ENCODE data around the gene TMCO2. TPM values are rescaled to one million over a fixed set of nuclear protein-coding genes. Genes with fewer than 3 reads are reported as not detected.

The TMCO2 gene
- polyA plus RNA-seq, 1 experiment: not detected

- no peak for DNase-seq (ENCODE audit: low read depth, low spot score)
- Histone ChIP-seq H3K27ac (ENCODE audit: low read depth, low read length) (no peak overlapping the region), H3K4me3 (ENCODE audit: low read depth, low read length) (no peak overlapping the region), H3K27me3 (ENCODE audit: control insufficient read depth, insufficient read depth, low read length) (no peaks in the 10 kb centered on the region), H3K9me3 (ENCODE audit: control insufficient read depth, insufficient read depth, low read length) (no peaks in the 10 kb centered on the region)
- ChIA-PET CTCF (interaction anchor here (0.6 to 0.7 kb wide), 3 partner anchors 62 to 133 kb away, joined by 3 to 4 read pairs (median 3); no protein-coding TSS in a partner anchor), POLR2A (interaction anchor here (0.6 kb wide), 1 partner anchor 379 kb away, joined by 9 read pairs; no protein-coding TSS in a partner anchor)
- TF ChIP-seq CTCF (IDR thresholded peaks at IDR 0.05; ENCODE audit: low read depth, low read length): no peak
Measured at GRCh38 chr1:40276122-40276521, 28.4 kb downstream of the TMCO2 start.

GRCh38 chr1:40281853-40282252, 34.1 kb downstream of the TMCO2 start:
- CTCF ChIA-PET: interaction anchor here (0.6 to 2.6 kb wide), 7 partner anchors 9 to 562 kb away, joined by 3 to 17 read pairs (median 4); no protein-coding TSS in a partner anchor
- no peak overlapping the region for H3K4me3 ChIP-seq (ENCODE audit: low read depth, low read length)
- TF ChIP-seq CTCF (IDR thresholded peaks at IDR 0.05; ENCODE audit: low read depth, low read length): no peak
- no peaks in the 10 kb centered on the region for H3K27me3 ChIP-seq (ENCODE audit: control insufficient read depth, insufficient read depth, low read length)
- H3K9me3 ChIP-seq (ENCODE audit: control insufficient read depth, insufficient read depth, low read length): no peaks in the 10 kb centered on the region
- H3K27ac ChIP-seq (ENCODE audit: low read depth, low read length): no peak overlapping the region
- POLR2A ChIA-PET: no interaction called here
- DNase-seq (ENCODE audit: low read depth, low spot score): no peak

- no peak for TF ChIP-seq CTCF (IDR thresholded peaks at IDR 0.05; ENCODE audit: low read depth, low read length)
- H3K27me3 ChIP-seq (ENCODE audit: control insufficient read depth, insufficient read depth, low read length): no peaks in the 10 kb centered on the region
- CTCF ChIA-PET: interaction anchor here (0.8 to 2.9 kb wide), 8 partner anchors 9 to 147 kb away, joined by 3 to 17 read pairs (median 5); no protein-coding TSS in a partner anchor
Measured at GRCh38 chr1:40291293-40291692, 43.6 kb downstream of the TMCO2 start.

GRCh38 chr1:40299366-40300248, 51.9 kb downstream of the TMCO2 start:
- CTCF ChIA-PET: interaction anchor here (0.7 to 2.1 kb wide), 5 partner anchors 15 to 156 kb away, joined by 3 to 10 read pairs (median 5); no protein-coding TSS in a partner anchor
- Histone ChIP-seq H3K27ac (ENCODE audit: low read depth, low read length) (no peak overlapping the region), H3K9me3 (ENCODE audit: control insufficient read depth, insufficient read depth, low read length) (no peaks in the 10 kb centered on the region; the same call in 1 of the 2 replicates), H3K4me3 (ENCODE audit: low read depth, low read length) (no peak overlapping the region), H3K27me3 (ENCODE audit: control insufficient read depth, insufficient read depth, low read length) (peaks cover 3% of the 10 kb centered on the region)
- POLR2A ChIA-PET: no interaction called here
- no peak for DNase-seq (ENCODE audit: low read depth, low spot score)
- TF ChIP-seq CTCF (IDR thresholded peaks at IDR 0.05; ENCODE audit: low read depth, low read length): no peak

More at GRCh38 chr1:40291293-40291692, 43.6 kb downstream of the TMCO2 start:
- POLR2A ChIA-PET: interaction anchor here (0.6 kb wide), 1 partner anchor 14 kb away, joined by 14 read pairs; no protein-coding TSS in a partner anchor
- DNase-seq (ENCODE audit: low read depth, low spot score): no peak
- Histone ChIP-seq H3K27ac (ENCODE audit: low read depth, low read length) (no peak overlapping the region), H3K4me3 (ENCODE audit: low read depth, low read length) (no peak overlapping the region), H3K9me3 (ENCODE audit: control insufficient read depth, insufficient read depth, low read length) (no peaks in the 10 kb centered on the region)

GRCh38 chr1:40300249-40300567, 52.5 kb downstream of the TMCO2 start:
- no peak for TF ChIP-seq CTCF (IDR thresholded peaks at IDR 0.05; ENCODE audit: low read depth, low read length)
- POLR2A ChIA-PET: no interaction called here
- H3K27ac ChIP-seq (ENCODE audit: low read depth, low read length): no peak overlapping the region
- CTCF ChIA-PET: interaction anchor here (0.7 to 2.1 kb wide), 4 partner anchors 15 to 156 kb away, joined by 3 to 10 read pairs (median 5); no protein-coding TSS in a partner anchor
- no peak overlapping the region for H3K4me3 ChIP-seq (ENCODE audit: low read depth, low read length)
- H3K9me3 ChIP-seq (ENCODE audit: control insufficient read depth, insufficient read depth, low read length): no peaks in the 10 kb centered on the region; the same call in 1 of the 2 replicates
- no peak for DNase-seq (ENCODE audit: low read depth, low spot score)
- peaks cover 3% of the 10 kb centered on the region for H3K27me3 ChIP-seq (ENCODE audit: control insufficient read depth, insufficient read depth, low read length)

Measured in AG04450 (cell line).